ES-I3 (cell line): Measurements from ENCODE around the gene TCTN1.
A peak's percentile ranks its signal among the peaks of the same experiment; 100 is the strongest.
"Not testable (repeated sequence)": the region's sequence is repeated elsewhere in the genome, so short reads cannot be mapped to it uniquely, and the experiment has no call there.

Source experiments
- H3K36me3 ChIP-seq: 2 replicates; pipeline ENCODE4 v1.6.1; 2013; ENCODE audit warnings: mild to moderate bottlenecking, low read length, control low read depth, moderate library complexity; ENCODE audit not compliant: insufficient read depth
- H3K4me1 ChIP-seq: 2 replicates; pipeline ENCODE4 v1.6.1; 2013; ENCODE audit warnings: mild to moderate bottlenecking, control low read depth, low read length; ENCODE audit not compliant: insufficient read depth
- H3K9ac ChIP-seq: 2 replicates; pipeline ENCODE4 v1.6.1; 2013; ENCODE audit warnings: low read depth, mild to moderate bottlenecking, low read length, moderate library complexity
- H3K9me3 ChIP-seq: 2 replicates; pipeline ENCODE4 v1.6.1; 2013; ENCODE audit warnings: mild to moderate bottlenecking, low read length, moderate library complexity; ENCODE audit not compliant: control insufficient read depth, insufficient read depth

Gene TCTN1

GRCh38 chr12:110578694-110579534 lies 35.0 kb upstream of the TCTN1 start:
- peaks cover 7% of the 10 kb centered on the region for H3K4me1 ChIP-seq
- no peak overlapping the region for H3K9ac ChIP-seq

DNA sequence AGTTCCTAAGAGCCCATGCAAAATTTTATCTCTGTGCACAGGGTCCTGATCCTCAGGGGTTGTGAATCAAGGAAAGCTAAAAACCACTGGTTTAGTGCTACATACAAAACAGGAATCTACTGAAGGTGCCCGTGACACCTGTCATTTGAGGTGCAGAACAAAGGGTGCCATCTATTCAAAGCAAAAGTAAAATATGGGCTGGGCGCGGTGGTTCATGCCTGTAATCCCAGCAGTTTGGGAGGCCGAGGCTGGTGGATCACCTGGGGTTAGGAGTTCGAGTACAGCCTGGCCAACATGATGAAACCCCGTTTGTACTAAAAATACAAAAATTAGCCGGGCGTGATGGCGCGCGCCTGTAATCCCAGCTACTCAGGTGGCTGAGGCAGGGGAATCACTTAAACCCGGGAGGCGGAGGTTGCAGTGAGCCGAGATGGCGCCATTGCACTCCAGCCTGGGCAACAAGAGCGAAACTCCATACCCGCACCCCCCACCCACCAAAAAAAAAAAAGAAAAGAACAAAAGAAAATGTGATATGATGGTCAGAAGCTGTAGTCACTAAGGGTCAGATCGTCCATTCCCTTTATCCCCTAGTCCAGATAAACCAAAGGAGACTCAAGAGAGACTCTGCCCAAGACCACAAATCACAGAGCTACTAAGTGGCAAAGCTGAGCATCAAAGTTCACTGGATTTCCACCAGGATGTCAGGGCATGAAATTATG lies 34.2 kb upstream of the TCTN1 start:
- Histone ChIP-seq H3K36me3 (no peaks in the 10 kb centered on the region), H3K9me3 (no peaks in the 10 kb centered on the region), H3K4me1 (peaks cover 7% of the 10 kb centered on the region), H3K9ac (no peak overlapping the region)

More at GRCh38 chr12:110578694-110579534, 35.0 kb upstream of the TCTN1 start:
- Histone ChIP-seq H3K36me3 (no peaks in the 10 kb centered on the region), H3K9me3 (no peaks in the 10 kb centered on the region)

DNA sequence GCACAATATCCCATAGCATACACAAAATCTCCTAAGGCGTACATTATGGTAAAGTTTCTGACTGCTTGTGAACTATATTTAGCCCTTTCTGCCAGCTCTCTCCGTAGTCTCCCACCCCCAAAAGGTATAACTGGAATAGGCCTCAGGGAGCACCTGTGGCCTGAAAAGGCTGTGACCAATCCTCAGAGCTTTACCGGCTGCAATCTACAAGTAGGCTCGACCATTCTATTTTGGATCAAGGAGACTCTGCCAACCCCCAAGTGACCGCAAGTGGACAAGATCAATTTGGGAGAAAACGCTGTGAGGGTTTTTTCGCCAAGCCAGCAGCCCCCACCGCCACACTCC lies 32.0 kb upstream of the TCTN1 start:
- Histone ChIP-seq H3K9ac (peak overlapping the region; percentile 88), H3K36me3 (no peaks in the 10 kb centered on the region), H3K4me1 (peaks cover 7% of the 10 kb centered on the region), H3K9me3 (no peaks in the 10 kb centered on the region)

GRCh38 chr12:110582276-110583136 lies 31.4 kb upstream of the TCTN1 start:
- H3K4me1 ChIP-seq, result peaks cover 7% of the 10 kb centered on the region
- peak overlapping the region; percentile 88 for H3K9ac ChIP-seq
- H3K36me3 ChIP-seq, result no peaks in the 10 kb centered on the region
- H3K9me3 ChIP-seq, result no peaks in the 10 kb centered on the region

DNA sequence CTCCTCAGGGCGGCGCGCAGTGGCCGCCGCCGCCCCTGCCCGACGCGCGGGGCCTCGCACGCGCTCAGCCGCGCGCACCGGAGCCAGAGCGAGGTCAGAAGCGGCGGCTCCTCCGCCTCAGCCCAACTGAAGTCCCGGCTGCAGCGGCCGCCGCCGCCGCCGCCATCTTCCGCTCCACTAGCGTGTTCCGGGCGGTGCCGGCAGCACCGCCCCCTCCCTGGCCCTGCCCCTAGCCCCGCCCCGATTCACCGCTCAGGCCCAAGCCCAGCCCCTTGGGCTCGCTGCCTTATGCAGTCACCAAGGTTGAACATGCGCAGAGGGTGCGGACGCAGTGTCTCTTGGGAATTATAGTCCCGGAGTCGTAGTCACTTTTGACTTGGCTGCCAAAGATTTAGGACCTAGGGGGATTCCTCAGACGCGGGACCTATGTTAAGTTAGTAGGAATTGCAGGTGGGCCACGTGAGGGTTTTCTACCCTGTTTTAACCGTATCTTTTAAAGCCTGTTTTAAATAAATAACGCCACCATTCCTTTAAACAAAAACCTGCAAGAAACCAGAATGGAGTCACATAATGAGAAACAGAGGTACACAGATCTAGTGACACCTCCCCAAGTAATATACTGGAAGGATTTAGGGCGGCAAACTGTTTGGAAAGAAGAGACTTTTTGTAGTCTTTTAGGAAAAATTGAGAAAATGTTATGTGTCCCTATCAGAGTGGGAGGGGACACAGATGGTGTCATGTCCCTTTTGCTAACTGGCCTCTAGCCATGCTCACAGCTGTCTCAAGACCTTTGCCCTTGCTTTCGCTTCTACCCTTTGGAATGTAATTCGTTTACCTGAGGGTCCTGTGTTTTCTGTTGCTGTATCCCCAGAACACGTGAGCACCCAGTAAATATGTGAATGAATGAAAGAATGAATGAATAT lies 30.5 kb upstream of the TCTN1 start, which contains the start of gene PPTC7:
Gene PPTC7, minus strand, starts transcription at position 182 of the 923 bp plus-strand sequence. CDS start 287 bp downstream, outside the sequence.
- H3K9ac ChIP-seq, result peak within 1 kb of the TSS; percentile 88
- H3K36me3 ChIP-seq, result no peaks in the 10 kb centered on the region
- H3K9me3 ChIP-seq, result no peaks in the 10 kb centered on the region
- peaks cover 7% of the 10 kb centered on the region for H3K4me1 ChIP-seq

DNA sequence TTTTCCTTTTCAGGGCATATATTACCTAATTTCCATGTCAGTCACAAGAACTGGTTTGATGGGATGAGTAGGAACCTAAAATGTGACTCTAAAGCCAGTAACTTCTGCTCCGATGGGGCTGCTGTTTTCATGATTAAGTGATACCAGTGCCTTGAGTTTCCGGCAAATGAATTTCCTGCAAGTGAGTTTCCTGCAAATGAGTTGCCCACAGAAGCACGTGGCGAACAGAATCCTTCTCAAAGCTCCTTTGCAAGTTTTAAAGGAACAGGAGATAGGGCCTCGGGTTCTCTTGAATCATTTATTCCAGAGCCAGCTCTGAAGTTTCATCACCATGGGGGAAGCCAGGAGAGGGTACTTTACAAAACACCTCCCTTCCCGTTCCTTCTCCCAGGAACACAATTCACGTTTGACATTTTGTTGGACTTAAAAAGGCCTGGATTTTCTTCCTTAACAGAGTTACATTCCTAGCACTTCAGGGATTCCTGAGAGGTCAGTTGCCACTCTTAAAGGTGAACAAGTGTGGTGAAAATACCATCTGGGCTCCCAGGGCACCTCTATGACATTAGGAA lies 28.6 kb upstream of the TCTN1 start:
- Histone ChIP-seq H3K36me3 (no peaks in the 10 kb centered on the region), H3K9me3 (no peaks in the 10 kb centered on the region), H3K4me1 (peaks cover 2% of the 10 kb centered on the region; the same call in 1 of the 2 replicates), H3K9ac (no peak overlapping the region)

DNA sequence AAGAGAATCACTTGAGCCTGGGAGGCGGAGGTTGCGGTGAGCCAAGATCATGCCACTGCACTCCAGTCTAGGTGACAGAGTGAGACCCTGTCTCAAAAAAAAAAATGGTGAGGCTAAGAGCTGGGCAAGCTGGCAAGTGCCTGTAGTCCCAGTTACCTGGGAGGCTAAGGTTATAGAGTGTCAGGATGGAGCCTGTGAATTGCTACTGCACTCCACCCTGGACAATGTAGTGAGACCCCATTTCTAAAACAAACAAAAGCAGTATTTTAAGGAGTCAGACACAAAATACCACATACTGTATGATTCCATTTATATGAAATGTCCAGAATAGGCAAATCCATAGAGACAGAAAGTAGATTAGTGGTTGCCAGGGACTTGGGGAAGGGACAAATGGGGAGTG lies 26.8 kb upstream of the TCTN1 start:
- not testable (repeated sequence) for H3K9ac ChIP-seq, H3K36me3 ChIP-seq, H3K9me3 ChIP-seq, H3K4me1 ChIP-seq

DNA sequence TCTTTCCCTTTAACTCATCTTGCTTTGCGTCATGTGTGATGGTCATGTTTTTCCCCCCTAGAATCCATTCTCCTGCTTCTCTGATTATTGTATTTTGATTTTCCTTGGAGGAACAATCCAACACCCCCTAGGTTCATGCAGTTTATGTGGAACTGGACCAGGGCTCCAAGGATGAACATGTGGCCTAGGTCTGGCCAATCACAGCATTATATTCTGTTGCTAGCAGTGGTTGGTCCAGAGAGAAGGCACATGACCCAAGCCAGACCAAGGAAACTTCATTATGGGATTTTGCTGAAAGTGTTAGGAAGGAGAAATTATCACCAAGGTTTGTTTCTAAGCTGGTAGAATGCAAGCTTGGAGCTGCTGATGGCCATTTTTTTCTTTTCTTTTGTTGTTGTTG lies 23.9 kb upstream of the TCTN1 start:
- Histone ChIP-seq H3K4me1 (no peaks in the 10 kb centered on the region), H3K9ac (no peak overlapping the region), H3K9me3 (no peaks in the 10 kb centered on the region), H3K36me3 (no peaks in the 10 kb centered on the region)

DNA sequence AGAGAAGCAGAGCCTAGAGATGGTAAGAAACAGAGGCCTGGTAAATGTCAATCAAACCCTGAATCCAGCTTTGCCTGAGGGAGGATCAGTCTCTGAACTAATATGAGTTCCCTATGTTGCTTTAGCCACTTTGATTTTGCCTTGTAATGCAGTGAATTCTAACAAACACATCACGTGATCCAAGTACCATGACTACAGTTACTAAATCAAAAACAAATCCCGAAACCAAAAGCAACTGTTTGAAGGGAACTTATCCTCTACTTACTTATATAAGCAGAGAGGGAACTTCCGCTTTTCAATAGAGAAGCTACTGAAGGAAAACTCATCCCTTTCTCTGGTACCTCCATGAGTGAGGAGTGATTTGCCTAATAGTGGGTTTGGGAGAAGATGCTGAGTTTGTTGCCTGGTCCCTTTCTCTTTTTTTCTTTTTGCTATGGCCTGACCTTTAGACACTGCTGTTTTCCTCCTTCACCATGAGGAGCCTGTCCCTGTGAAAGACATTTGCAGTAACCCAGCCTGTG lies 23.1 kb upstream of the TCTN1 start:
- H3K36me3 ChIP-seq, result no peaks in the 10 kb centered on the region
- H3K9ac ChIP-seq, result no peak overlapping the region
- no peaks in the 10 kb centered on the region for H3K9me3 ChIP-seq
- no peaks in the 10 kb centered on the region for H3K4me1 ChIP-seq

DNA sequence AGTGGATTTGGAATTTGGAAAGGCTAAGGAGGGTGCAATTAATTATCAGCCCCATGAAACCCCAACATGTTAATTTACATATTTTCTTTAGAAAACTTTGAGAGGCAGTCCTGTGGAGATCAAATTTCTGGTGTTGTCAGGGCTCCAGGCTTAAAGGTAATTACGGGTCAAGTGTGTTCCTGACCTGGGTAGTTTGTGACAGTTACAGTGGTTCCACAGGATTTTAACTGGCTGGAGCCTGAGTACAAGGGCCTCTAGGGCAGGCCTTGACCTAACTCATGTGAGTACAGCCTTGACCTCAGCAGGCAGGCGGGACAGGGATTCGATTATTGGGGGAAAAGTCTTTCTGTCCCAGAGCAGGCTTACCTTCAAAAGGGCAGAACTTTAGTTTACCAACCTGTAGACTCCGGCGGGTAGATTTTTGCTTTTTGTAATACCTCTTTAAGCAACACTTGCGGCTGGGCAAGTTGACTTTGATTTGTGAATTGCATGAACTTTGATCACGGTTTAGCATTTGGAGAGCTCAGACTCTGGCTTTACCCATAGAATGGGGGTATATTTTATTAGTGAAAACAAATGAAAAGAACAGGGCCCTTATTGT lies 22.4 kb upstream of the TCTN1 start:
- Histone ChIP-seq H3K4me1 (no peaks in the 10 kb centered on the region), H3K36me3 (no peaks in the 10 kb centered on the region), H3K9me3 (no peaks in the 10 kb centered on the region), H3K9ac (no peak overlapping the region)

DNA sequence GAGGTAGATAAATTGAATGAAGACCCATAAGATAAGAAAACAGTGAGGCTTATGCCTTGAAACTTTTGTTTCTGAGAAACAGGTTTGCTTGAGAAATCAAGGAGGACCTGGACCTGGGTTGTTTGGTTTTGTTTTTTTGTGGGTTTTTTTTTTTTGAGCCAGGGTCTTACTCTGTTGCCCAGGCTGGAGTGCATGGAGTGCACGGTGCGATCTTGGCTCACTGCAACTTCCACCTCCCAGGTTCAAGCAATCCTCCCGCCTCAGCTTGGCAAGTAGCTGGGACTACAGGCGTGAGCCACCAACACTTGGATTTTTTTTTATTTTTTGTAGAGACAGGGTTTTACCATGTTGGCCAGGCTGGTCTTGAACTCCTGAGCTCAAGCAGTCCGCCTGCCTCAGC lies 21.9 kb upstream of the TCTN1 start:
- no peaks in the 10 kb centered on the region for H3K36me3 ChIP-seq
- no peaks in the 10 kb centered on the region for H3K4me1 ChIP-seq
- H3K9ac ChIP-seq, result no peak overlapping the region
- no peaks in the 10 kb centered on the region for H3K9me3 ChIP-seq

GRCh38 chr12:110592919-110593318 lies 21.0 kb upstream of the TCTN1 start:
- H3K9ac ChIP-seq, H3K4me1 ChIP-seq, H3K36me3 ChIP-seq, H3K9me3 ChIP-seq: not testable (repeated sequence)

GRCh38 chr12:110597885-110598284 lies 16.0 kb upstream of the TCTN1 start:
- no peaks in the 10 kb centered on the region for H3K4me1 ChIP-seq
- no peaks in the 10 kb centered on the region for H3K9me3 ChIP-seq
- H3K36me3 ChIP-seq, result no peaks in the 10 kb centered on the region
- H3K9ac ChIP-seq, result no peak overlapping the region
